ENCODE data around the gene PPIG.
"Not testable (repeated sequence)": the region's sequence is repeated elsewhere in the genome, so short reads cannot be mapped to it uniquely, and the experiment has no call there.

DNA sequence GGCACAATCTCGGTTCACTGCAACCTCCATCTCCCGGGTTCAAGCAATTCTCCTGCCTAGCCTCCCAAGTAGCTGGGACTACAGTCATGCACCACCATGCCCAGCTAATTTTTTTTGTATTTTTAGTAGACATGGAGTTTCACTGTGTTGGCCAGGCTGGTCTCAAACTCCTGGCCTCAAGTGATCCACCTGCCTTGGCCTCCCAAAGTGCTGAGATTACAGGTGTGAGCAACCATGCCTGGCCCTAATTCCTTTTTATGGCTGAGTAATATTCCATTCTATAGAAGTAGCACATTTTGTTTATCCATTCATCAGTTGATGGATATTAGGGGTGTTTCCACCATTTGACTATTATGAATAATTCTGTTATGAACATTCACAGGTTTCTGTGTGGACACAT lies 100.6 kb downstream of the PPIG start:
- not testable (repeated sequence) for TF ChIP-seq ARID4B (CRISPR knock-in tag; IDR thresholded peaks at IDR 0.05); SMARCC2 (IDR thresholded peaks at IDR 0.05; ENCODE audit: low read depth); REST (IDR thresholded peaks at IDR 0.05; ENCODE audit: borderline replicate concordance); REST (CRISPR knock-in tag; IDR thresholded peaks at IDR 0.05; ENCODE audit: low read depth); TAF15 (IDR thresholded peaks at IDR 0.05; ENCODE audit: low read depth, low read length); HLTF (IDR thresholded peaks at IDR 0.05); CREM (IDR thresholded peaks at IDR 0.05; ENCODE audit: low read depth); STAT5B (CRISPR knock-in tag; IDR thresholded peaks at IDR 0.05); SREBF2 (CRISPR knock-in tag; IDR thresholded peaks at IDR 0.05); L3MBTL2 (IDR thresholded peaks at IDR 0.05); CEBPB (tag; IDR thresholded peaks at IDR 0.05)
- TF ChIP-seq, protein P1, sequence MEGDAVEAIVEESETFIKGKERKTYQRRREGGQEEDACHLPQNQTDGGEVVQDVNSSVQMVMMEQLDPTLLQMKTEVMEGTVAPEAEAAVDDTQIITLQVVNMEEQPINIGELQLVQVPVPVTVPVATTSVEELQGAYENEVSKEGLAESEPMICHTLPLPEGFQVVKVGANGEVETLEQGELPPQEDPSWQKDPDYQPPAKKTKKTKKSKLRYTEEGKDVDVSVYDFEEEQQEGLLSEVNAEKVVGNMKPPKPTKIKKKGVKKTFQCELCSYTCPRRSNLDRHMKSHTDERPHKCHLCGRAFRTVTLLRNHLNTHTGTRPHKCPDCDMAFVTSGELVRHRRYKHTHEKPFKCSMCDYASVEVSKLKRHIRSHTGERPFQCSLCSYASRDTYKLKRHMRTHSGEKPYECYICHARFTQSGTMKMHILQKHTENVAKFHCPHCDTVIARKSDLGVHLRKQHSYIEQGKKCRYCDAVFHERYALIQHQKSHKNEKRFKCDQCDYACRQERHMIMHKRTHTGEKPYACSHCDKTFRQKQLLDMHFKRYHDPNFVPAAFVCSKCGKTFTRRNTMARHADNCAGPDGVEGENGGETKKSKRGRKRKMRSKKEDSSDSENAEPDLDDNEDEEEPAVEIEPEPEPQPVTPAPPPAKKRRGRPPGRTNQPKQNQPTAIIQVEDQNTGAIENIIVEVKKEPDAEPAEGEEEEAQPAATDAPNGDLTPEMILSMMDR (IDR thresholded peaks at IDR 0.05 in 2 of 3, conservative IDR thresholded peaks at IDR 0.05 in 1 of 3; ENCODE audit: insufficient read depth in 2 of 3, low read depth in 1 of 3, low read length in 3 of 3) = not testable (repeated sequence)
- TF ChIP-seq, protein P2, sequence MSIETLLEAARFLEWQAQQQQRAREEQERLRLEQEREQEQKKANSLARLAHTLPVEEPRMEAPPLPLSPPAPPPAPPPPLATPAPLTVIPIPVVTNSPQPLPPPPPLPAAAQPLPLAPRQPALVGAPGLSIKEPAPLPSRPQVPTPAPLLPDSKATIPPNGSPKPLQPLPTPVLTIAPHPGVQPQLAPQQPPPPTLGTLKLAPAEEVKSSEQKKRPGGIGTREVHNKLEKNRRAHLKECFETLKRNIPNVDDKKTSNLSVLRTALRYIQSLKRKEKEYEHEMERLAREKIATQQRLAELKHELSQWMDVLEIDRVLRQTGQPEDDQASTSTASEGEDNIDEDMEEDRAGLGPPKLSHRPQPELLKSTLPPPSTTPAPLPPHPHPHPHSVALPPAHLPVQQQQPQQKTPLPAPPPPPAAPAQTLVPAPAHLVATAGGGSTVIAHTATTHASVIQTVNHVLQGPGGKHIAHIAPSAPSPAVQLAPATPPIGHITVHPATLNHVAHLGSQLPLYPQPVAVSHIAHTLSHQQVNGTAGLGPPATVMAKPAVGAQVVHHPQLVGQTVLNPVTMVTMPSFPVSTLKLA (conservative IDR thresholded peaks at IDR 0.05) = not testable (repeated sequence)
